Prostate gland (tissue), 2 donors: Measurements from ENCODE around the gene TNKS1BP1. TPM values are rescaled to one million over a fixed set of nuclear protein-coding genes. Genes with fewer than 3 reads are reported as not detected.

Experiments
- DNase-seq: peaks from one replicate; pipeline ENCODE4 v3.0.0-alpha.2; 2019; ENCODE audit warnings: low spot score
- H3K27ac ChIP-seq, 2 donors: fragments of 200-600 bp; sonication (generic); 2 replicates each; pipeline ENCODE4 v1.5.1; 2017 to 2019
- H3K27me3 ChIP-seq: fragments of 200-600 bp; sonication (generic); replicated peaks from 2 replicates; pipeline ENCODE4 v1.5.1; 2019; ENCODE audit not compliant: insufficient read depth
- H3K36me3 ChIP-seq, 2 donors: fragments of 200-600 bp; sonication (generic); 1 replicate in 1 of 2; 2 replicates in 1 of 2; pipeline versions ENCODE4 v1.5.1 to v1.8.1; 2017 to 2019
- H3K4me1 ChIP-seq: fragments of 200-600 bp; sonication (generic); replicated peaks from 2 replicates; pipeline ENCODE4 v1.5.1; 2019
- H3K4me3 ChIP-seq, 2 donors: fragments of 200-600 bp; sonication (generic); 2 replicates each; pipeline ENCODE4 v1.5.1; 2017 to 2019
- H3K9me3 ChIP-seq: fragments of 200-600 bp; sonication (generic); 2 replicates; pipeline ENCODE4 v1.5.1; 2017
- CTCF ChIP-seq, 4 experiments: fragments of 200-600 bp in 2 of 4; fragments of 450-650 bp in 2 of 4; sonication (generic) in 2 of 4; IDR thresholded peaks; 1 replicate in 3 of 4; 2 replicates in 1 of 4; pipeline ENCODE4 v1.5.1; 2016 to 2019; ENCODE audit warnings: antibody characterized with exemption in 4 of 4, mild to moderate bottlenecking in 2 of 4, moderate library complexity in 2 of 4
- POLR2A ChIP-seq: fragments of 450-650 bp; IDR thresholded peaks from one replicate; pipeline ENCODE4 v1.6.1; 2016; ENCODE audit warnings: antibody characterized with exemption, mild to moderate bottlenecking
- POLR2AphosphoS5 ChIP-seq: sonication (generic); formaldehyde crosslinking; IDR thresholded peaks from one replicate; pipeline ENCODE4 v1.6.1; 2017; ENCODE audit warnings: antibody characterized with exemption
- WGBS: methylation state at CpG from one replicate; pipeline ENCODE4 v1.1.5; 2018; 5-methylcytosine and 5-hydroxymethylcytosine counted together
- intact Hi-C: fragments of 100-400 bp; cut with DNase I; formaldehyde crosslinking; loops from one replicate; pipeline ENCODE4 v1.14.2; 2022
- total RNA-seq, 2 donors: library from RNA; depleted of rRNA; stranded (reverse); fragments of >200 nt; gene quantifications; one replicate each; pipeline ENCODE4 v1.1.0, GENCODE V29; 2016

Gene TNKS1BP1
- total RNA-seq, 2 donors from 2014 or later, result 140 to 158 TPM

GRCh38 chr11:57310091-57310490 is 14.7 kb downstream of the TNKS1BP1 start:
- H3K36me3 ChIP-seq, result peaks cover 6 to 22% of the 10 kb centered on the region in 2 donors
- intact Hi-C loops, result no loop called here
- peak overlapping the region; percentile 78 to 85 for H3K27ac ChIP-seq
- peaks cover 25% of the 10 kb centered on the region for H3K4me1 ChIP-seq
- no peak overlapping the region for H3K4me3 ChIP-seq
- no peaks in the 10 kb centered on the region for H3K9me3 ChIP-seq
- 67% methylated on average over 6 of the region's 6 CpGs for WGBS
- TF ChIP-seq POLR2AphosphoS5 (no peak), CTCF (IDR thresholded peaks at IDR 0.05) (no peak), POLR2A (no peak)
- no peaks in the 10 kb centered on the region for H3K27me3 ChIP-seq
- DNase-seq, result no peak

GRCh38 chr11:57309106-57310059 is 15.4 kb downstream of the TNKS1BP1 start:
- H3K27me3 ChIP-seq, result no peaks in the 10 kb centered on the region
- peaks cover 6 to 17% of the 10 kb centered on the region in 2 donors for H3K36me3 ChIP-seq
- H3K4me1 ChIP-seq, result peaks cover 25% of the 10 kb centered on the region
- no peak for DNase-seq
- TF ChIP-seq POLR2A, result no peak
- TF ChIP-seq POLR2AphosphoS5, result no peak
- TF ChIP-seq CTCF (IDR thresholded peaks at IDR 0.05), result no peak
- WGBS, result 83% methylated on average over 24 of the region's 24 CpGs
- peak overlapping the region; percentile 78 to 85 for H3K27ac ChIP-seq
- intact Hi-C loops, result no loop called here
- no peak overlapping the region for H3K4me3 ChIP-seq
- H3K9me3 ChIP-seq, result no peaks in the 10 kb centered on the region

- 85% methylated on average over 10 of the region's 10 CpGs for WGBS
- DNase-seq, result no peak
- H3K4me3 ChIP-seq, result no peak overlapping the region
- no peaks in the 10 kb centered on the region for H3K9me3 ChIP-seq
- H3K27me3 ChIP-seq, result no peaks in the 10 kb centered on the region
- no peak for TF ChIP-seq POLR2A
- TF ChIP-seq POLR2AphosphoS5, result no peak
- no peak for TF ChIP-seq CTCF (IDR thresholded peaks at IDR 0.05)
- intact Hi-C loops, result no loop called here
- peaks cover 6 to 9% of the 10 kb centered on the region in 2 donors for H3K36me3 ChIP-seq
- H3K4me1 ChIP-seq, result peaks cover 25% of the 10 kb centered on the region
- peak overlapping the region; percentile 38 to 78 for H3K27ac ChIP-seq
Measured at GRCh38 chr11:57308426-57309060, 16.2 kb downstream of the TNKS1BP1 start.

- no peak for TF ChIP-seq CTCF (IDR thresholded peaks at IDR 0.05)
- TF ChIP-seq POLR2AphosphoS5, result no peak
- TF ChIP-seq POLR2A, result no peak
- DNase-seq, result no peak
- no peaks in the 10 kb centered on the region for H3K27me3 ChIP-seq
- peaks cover 25% of the 10 kb centered on the region for H3K4me1 ChIP-seq
- no peaks in the 10 kb centered on the region for H3K9me3 ChIP-seq
- intact Hi-C loops, result no loop called here
- no peak overlapping the region for H3K4me3 ChIP-seq
- WGBS, result 60% methylated on average over 7 of the region's 7 CpGs
- peaks cover under 1 to 9% of the 10 kb centered on the region in 2 donors for H3K36me3 ChIP-seq
- peak overlapping the region; percentile 38 to 78 for H3K27ac ChIP-seq
Measured at GRCh38 chr11:57307666-57308270, 17.0 kb downstream of the TNKS1BP1 start.
